IMR-90 (cell line): ENCODE measurements around the gene CLDN7. TPM values are rescaled to one million over a fixed set of nuclear protein-coding genes. Genes with fewer than 3 reads are reported as not detected.

ENCODE experiments used
- ATAC-seq: fragments of 200-7000 bp; cut with Tn5 transposase; 2 replicates; pipeline ENCODE4 v1.9.1; 2020; ENCODE audit warnings: low read depth, mild to moderate bottlenecking, moderate library complexity
- BruUV-seq: library from RNA; stranded (reverse); fragments of 400-500 nt; replicated peaks from 2 replicates; lab custom pipeline; 2021; lab: Mats Ljungman, UMichigan
- CTCF ChIA-PET: fragments of 300-600 bp; formaldehyde crosslinking; extraction: SDS; loops from one replicate; lab custom pipeline; 2021; ENCODE audit warnings: antibody characterized with exemption; lab: Yijun Ruan, JAX
- POLR2A ChIA-PET: fragments of 300-600 bp; sonication (Branson Sonifier 250); formaldehyde crosslinking; loops from one replicate; lab custom pipeline; 2022; ENCODE audit warnings: antibody characterized with exemption; ENCODE audit not compliant: unreplicated experiment; lab: Charles Lee
- DNase-seq: peaks from one replicate; pipeline ENCODE4 v3.0.0; 2013
- H2AFZ ChIP-seq: replicated peaks from 2 replicates; pipeline ENCODE3; 2013; ENCODE audit warnings: low read length, mild to moderate bottlenecking; ENCODE audit not compliant: poor library complexity
- H2AK5ac ChIP-seq: 2 replicates; pipeline ENCODE4 v1.6.1; 2013; ENCODE audit warnings: low read depth, low read length, inconsistent platforms
- H2AK9ac ChIP-seq: replicated peaks from 2 replicates; pipeline ENCODE3; 2013; ENCODE audit warnings: mild to moderate bottlenecking, low read depth, low read length, moderate library complexity; ENCODE audit not compliant: poor library complexity
- H2BK120ac ChIP-seq: 2 replicates; pipeline ENCODE4 v1.6.1; 2013; ENCODE audit warnings: low read depth, low read length, inconsistent platforms
- H2BK15ac ChIP-seq: 3 replicates; pipeline ENCODE4 v1.6.1; 2013; ENCODE audit warnings: low read depth, low read length, inconsistent platforms
- H2BK20ac ChIP-seq: 2 replicates; pipeline ENCODE4 v1.6.1; 2013; ENCODE audit warnings: low read depth, mild to moderate bottlenecking, inconsistent platforms, low read length, moderate library complexity
- H2BK5ac ChIP-seq: 2 replicates; pipeline ENCODE4 v1.6.1; 2013; ENCODE audit warnings: mild to moderate bottlenecking, low read depth, low read length, inconsistent platforms; ENCODE audit not compliant: poor library complexity, severe bottlenecking
- H3K14ac ChIP-seq: replicated peaks from 2 replicates; pipeline ENCODE4 v1.6.1; 2013; ENCODE audit warnings: low read depth, low read length, inconsistent platforms
- H3K18ac ChIP-seq: 2 replicates; pipeline ENCODE4 v1.6.1; 2013; ENCODE audit warnings: low read depth, low read length, control low read depth
- H3K23ac ChIP-seq: 2 replicates; pipeline ENCODE4 v1.6.1; 2013; ENCODE audit warnings: low read depth, low read length, inconsistent platforms
- H3K27ac ChIP-seq: 2 replicates; pipeline ENCODE4 v1.5.1; 2013; ENCODE audit warnings: mild to moderate bottlenecking, control low read depth, low read length; ENCODE audit not compliant: insufficient read depth
- H3K27me3 ChIP-seq: 2 replicates; pipeline ENCODE4 v1.6.1; 2013; ENCODE audit warnings: low read length; ENCODE audit not compliant: control insufficient read depth, insufficient read depth
- H3K36me3 ChIP-seq: 2 replicates; pipeline ENCODE4 v1.6.1; 2013; ENCODE audit warnings: low read length, mixed read lengths; ENCODE audit not compliant: control insufficient read depth, insufficient read depth
- H3K4ac ChIP-seq: 2 replicates; pipeline ENCODE4 v1.6.1; 2013; ENCODE audit warnings: low read depth, low read length, inconsistent platforms
- H3K4me1 ChIP-seq: 2 replicates; pipeline ENCODE4 v1.6.1; 2013; ENCODE audit warnings: low read length, mixed read lengths; ENCODE audit not compliant: control insufficient read depth, insufficient read depth
- H3K4me2 ChIP-seq: 2 replicates; pipeline ENCODE4 v1.6.1; 2013; ENCODE audit warnings: low read depth, mild to moderate bottlenecking, control low read depth, low read length, moderate library complexity
- H3K4me3 ChIP-seq: 2 replicates; pipeline ENCODE4 v1.5.1; 2013; ENCODE audit warnings: low read depth, mild to moderate bottlenecking, control low read depth, low read length, moderate library complexity; ENCODE audit not compliant: insufficient read depth
- H3K56ac ChIP-seq: 2 replicates; pipeline ENCODE4 v1.6.1; 2013; ENCODE audit warnings: low read length, inconsistent platforms; ENCODE audit not compliant: insufficient read depth; ENCODE audit errors: extremely low read depth
- H3K79me1 ChIP-seq, 2 experiments: 2 replicates each; pipeline ENCODE4 v1.6.1; 2013; ENCODE audit warnings: low read length in 2 of 2, inconsistent platforms in 1 of 2, low read depth in 1 of 2
- H3K9ac ChIP-seq: 2 replicates; pipeline ENCODE4 v1.6.1; 2013; ENCODE audit warnings: low read depth, low read length, control low read depth
- H3K9me1 ChIP-seq: 2 replicates; pipeline ENCODE4 v1.6.1; 2013; ENCODE audit warnings: low read length, inconsistent platforms; ENCODE audit not compliant: insufficient read depth
- H3K9me3 ChIP-seq: 2 replicates; pipeline ENCODE4 v1.6.1; 2013; ENCODE audit warnings: low read length; ENCODE audit not compliant: control insufficient read depth, insufficient read depth
- H4K20me1 ChIP-seq: 2 replicates; pipeline ENCODE4 v1.6.1; 2013; ENCODE audit warnings: low read length, inconsistent platforms; ENCODE audit not compliant: insufficient read depth
- H4K5ac ChIP-seq: 2 replicates; pipeline ENCODE4 v1.6.1; 2013; ENCODE audit warnings: mild to moderate bottlenecking, low read depth, low read length, control low read depth
- H4K8ac ChIP-seq, 2 experiments: 2 replicates each; pipeline ENCODE4 v1.6.1; 2013; ENCODE audit warnings: low read depth in 2 of 2, low read length in 2 of 2, control low read depth in 1 of 2, inconsistent platforms in 1 of 2
- H4K91ac ChIP-seq: 2 replicates; pipeline ENCODE4 v1.6.1; 2013; ENCODE audit warnings: low read depth, low read length, inconsistent platforms; ENCODE audit not compliant: insufficient read depth
- CTCF ChIP-seq: conservative IDR thresholded peaks from 2 replicates; pipeline ENCODE4 v1.5.1; 2012; ENCODE audit warnings: mild to moderate bottlenecking, low read depth, low read length, improper control_type of control experiment
- MXI1 ChIP-seq: IDR thresholded peaks from 2 replicates; pipeline ENCODE4 v1.6.1; 2012; ENCODE audit warnings: low read depth, mild to moderate bottlenecking, low read length, moderate library complexity, borderline replicate concordance
- USF2 ChIP-seq: fragments of 150-350 bp; IDR thresholded peaks from 2 replicates; pipeline ENCODE4 v1.6.1; 2017; ENCODE audit warnings: mild to moderate bottlenecking, antibody characterized with exemption, low read length, low read depth
- WGBS, 2 experiments: methylation state at CpG; one replicate each; pipeline versions ENCODE4 v1.1.5 to v1.1.7; 2013; ENCODE audit warnings: missing lambda C conversion rate in 2 of 2; ENCODE audit not compliant: insufficient read length in 1 of 2; ENCODE audit errors: extremely low coverage in 2 of 2; 5-methylcytosine and 5-hydroxymethylcytosine counted together
- dilution Hi-C: fragments of 300-500 bp; cut with HindIII; formaldehyde crosslinking; loops from one replicate; pipeline ENCODE4 v1.14.3; 2018; ENCODE audit warnings: low sequenced_read_pairs; ENCODE audit not compliant: unreplicated experiment
- in situ Hi-C: fragments of 300-500 bp; cut with MboI; formaldehyde crosslinking; loops from 3 replicates; pipeline ENCODE4 v1.14.3; 2019; ENCODE audit warnings: low sequenced_read_pairs, inconsistent platforms, mixed read lengths
- intact Hi-C: fragments of 100-400 bp; cut with micrococcal nuclease; formaldehyde crosslinking; loops from 2 replicates; pipeline ENCODE4 v1.10.0; 2022
- polyA plus RNA-seq, 3 experiments: library from polyadenylated mRNA; depleted of rRNA; stranded (reverse); fragments of >200 nt; gene quantifications; 2 replicates each; pipeline ENCODE4 v1.2.3, GENCODE V29; 2012; ENCODE audit warnings: low replicate concordance in 1 of 3
- total RNA-seq: library from RNA; depleted of rRNA; stranded (reverse); fragments of >200 nt; gene quantifications from 2 replicates; pipeline ENCODE4 v1.2.3, GENCODE V29; 2012

Gene CLDN7
- total and polyA plus RNA-seq, 2 of the 4 experiments (the other 2 are of a cell fraction) = 1.4 TPM

DNA sequence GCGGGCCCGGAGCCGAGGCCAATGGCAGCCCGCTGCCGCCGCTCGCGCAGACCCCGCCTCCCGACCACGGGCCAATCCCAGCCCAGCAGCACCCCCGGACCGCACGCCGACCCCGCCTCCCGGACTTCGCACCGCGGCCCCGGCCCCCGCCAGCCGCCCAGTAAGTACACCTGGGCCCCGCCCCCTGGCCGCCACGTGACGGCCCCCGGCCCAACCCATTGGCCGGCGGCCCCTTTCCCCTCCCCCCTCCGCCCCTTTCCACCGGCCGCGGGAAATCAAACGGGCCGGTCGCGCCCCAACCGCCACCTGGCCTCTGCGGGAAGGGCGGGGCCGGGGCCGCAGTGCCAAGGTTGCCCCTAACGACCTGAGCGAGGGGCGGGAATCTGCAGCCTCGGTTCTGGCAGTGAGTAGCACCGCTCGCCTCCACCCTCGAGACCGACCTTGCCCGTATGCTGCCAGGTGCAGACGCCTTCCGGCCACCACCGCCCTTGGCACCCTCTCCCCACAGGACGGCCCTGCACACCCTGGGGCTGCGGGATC lies 32.4 kb upstream of the CLDN7 start, which contains the start of gene YBX2:
YBX2 (minus strand) TSS at position 26 of the 540 bp plus-strand sequence. CDS start 139 bp downstream, outside the sequence.
- Histone ChIP-seq H2BK20ac (no peak within 1 kb of the TSS), H3K36me3 (no peaks in the 10 kb centered on the region), H3K9me3 (no peaks in the 10 kb centered on the region; the same call in 1 of the 2 replicates), H4K91ac (no peak within 1 kb of the TSS), H2BK15ac (no peak within 1 kb of the TSS), H3K27ac (no peak within 1 kb of the TSS), H3K9me1 (no peaks in the 10 kb centered on the region; the same call in 1 of the 2 replicates), H3K4ac (no peak within 1 kb of the TSS), H3K56ac (no peak within 1 kb of the TSS), H4K5ac (no peak within 1 kb of the TSS), H3K4me1 (peaks cover 3% of the 10 kb centered on the region), H3K9ac (no peak within 1 kb of the TSS), H2BK5ac (no peak within 1 kb of the TSS), H4K8ac (no peak within 1 kb of the TSS), H3K23ac (no peak within 1 kb of the TSS), H2AK9ac (peak within 1 kb of the TSS; percentile 23), H3K18ac (no peak within 1 kb of the TSS), H3K4me3 (peak within 1 kb of the TSS; percentile 31), H3K4me2 (peak within 1 kb of the TSS; percentile 83), H2AK5ac (no peak within 1 kb of the TSS), H2AFZ (peak within 1 kb of the TSS; percentile 88), H3K79me1 (no peaks in the 10 kb centered on the region), H3K14ac (no peak within 1 kb of the TSS), H3K27me3 (peaks cover 55% of the 10 kb centered on the region), H2BK120ac (no peak within 1 kb of the TSS), H4K20me1 (0 out of 2 replicates have a peak, but pooled peaks cover 3% of the 10 kb centered on the region)
- DNase-seq (peak; percentile 7), ATAC-seq (peak; percentile 55)
- dilution Hi-C loops = no loop called here
- intact Hi-C loops = loop anchor here (5.0 kb wide), 1 partner anchor 57 kb away; the partner anchor contains the start of gene PHF23
- WGBS, 2 experiments = 3% methylated on average over 21 of the region's 57 CpGs; no CpG with 5 or more reads in 1 of the 2 experiments
- BruUV-seq = no TSS peak
- no peak for TF ChIP-seq MXI1
- no peak for TF ChIP-seq CTCF
- TF ChIP-seq USF2 = peak; percentile 78
- ChIA-PET POLR2A (no interaction called here), CTCF (no interaction called here)
- in situ Hi-C loops = no loop called here
